Natural killer cell treated with Interleukin-12 subunit alpha and Interleukin-12 subunit beta and Interleukin-15 and Interleukin-18, amount 100 ng/mL, for 72 hours (primary cell): ENCODE results near the gene KLRD1. TPM values are rescaled to one million over a fixed set of nuclear protein-coding genes. Genes with fewer than 3 reads are reported as not detected.

Source experiments
- ATAC-seq, 2 donors: fragments of 150-1000 bp; cut with Tn5 transposase in 1 of 2; sonication (Bioruptor Pico), chemical (Tn5 transposase) in 1 of 2; 2 replicates each; pipeline ENCODE4 v1.10.0; 2021
- DNase-seq: peaks from one replicate; pipeline ENCODE4 v3.0.0; 2022; ENCODE audit warnings: low spot score
- H3K27ac Mint-ChIP-seq, 2 donors: 1 replicate in 1 of 2; 2 replicates in 1 of 2; pipeline ENCODE4 v1.8.0; 2022; ENCODE audit warnings: mixed read lengths in 2 of 2, mild to moderate bottlenecking in 1 of 2, moderate library complexity in 1 of 2
- H3K27me3 Mint-ChIP-seq, 2 donors: 1 replicate in 1 of 2; 2 replicates in 1 of 2; pipeline ENCODE4 v1.8.0; 2022; ENCODE audit warnings: mixed read lengths in 2 of 2
- H3K36me3 Mint-ChIP-seq: one replicate; pipeline ENCODE4 v1.8.0; 2022; ENCODE audit warnings: mixed read lengths
- H3K4me1 Mint-ChIP-seq, 2 donors: 1 replicate in 1 of 2; 2 replicates in 1 of 2; pipeline ENCODE4 v1.8.0; 2022; ENCODE audit warnings: low read depth in 2 of 2, mixed read lengths in 2 of 2, mild to moderate bottlenecking in 1 of 2
- H3K4me3 Mint-ChIP-seq: one replicate; pipeline ENCODE4 v1.8.0; 2022; ENCODE audit warnings: mixed read lengths
- H3K9me3 Mint-ChIP-seq: 2 replicates; pipeline ENCODE4 v1.8.0; 2022; ENCODE audit warnings: mixed read lengths
- total RNA-seq, 2 donors: library from RNA; stranded (reverse); gene quantifications; one replicate each; pipeline ENCODE4 v1.2.3, GENCODE V29; 2022

Gene KLRD1, protein sequence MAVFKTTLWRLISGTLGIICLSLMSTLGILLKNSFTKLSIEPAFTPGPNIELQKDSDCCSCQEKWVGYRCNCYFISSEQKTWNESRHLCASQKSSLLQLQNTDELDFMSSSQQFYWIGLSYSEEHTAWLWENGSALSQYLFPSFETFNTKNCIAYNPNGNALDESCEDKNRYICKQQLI
- 100 to 1,000 TPM in 1 of 2 donors, 10 to 100 TPM in 1; 58.2 to 197 TPM for total RNA-seq

GRCh38 chr12:10307630-10308029 lies at the start of gene KLRD1:
Gene KLRD1, plus strand, starts transcription at chr12:10307870. Its CDS starts 208 bp downstream, at chr12:10308078.
- peak within 1 kb of the TSS; percentile 97 for H3K27ac Mint-ChIP-seq
- peak within 1 kb of the TSS; percentile 91 for H3K4me3 Mint-ChIP-seq
- H3K4me1 Mint-ChIP-seq, result peaks cover 47 to 76% of the 10 kb centered on the region in 2 donors
- DNase-seq, result no peak
- peak; percentile 45 to 63 for ATAC-seq
- peaks cover 2% of the 10 kb centered on the region for H3K9me3 Mint-ChIP-seq
- H3K27me3 Mint-ChIP-seq, result no peaks in the 10 kb centered on the region
- H3K36me3 Mint-ChIP-seq, result peaks cover 34% of the 10 kb centered on the region

DNA sequence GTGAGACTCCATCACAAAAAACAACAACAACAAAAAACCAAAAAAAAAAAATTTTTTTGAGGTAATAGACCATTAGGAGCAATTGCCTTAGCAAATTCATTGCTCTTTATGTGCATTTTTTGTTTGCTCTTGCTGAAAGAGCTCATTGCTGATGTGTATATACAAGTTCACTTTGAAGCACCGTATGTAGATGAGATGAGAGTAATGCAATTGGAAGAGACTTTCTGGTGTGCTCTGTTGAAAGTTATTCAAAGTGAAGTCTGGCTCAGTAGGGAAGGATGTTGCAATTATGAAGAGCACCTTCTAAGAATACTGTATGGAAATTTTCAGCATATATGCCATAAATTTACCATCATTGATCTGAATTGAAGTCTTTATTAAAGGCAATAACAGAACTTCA lies 46.7 kb upstream of the KLRD1 start:
- no peak for ATAC-seq
- Mint-ChIP-seq H3K36me3 (peaks cover 21% of the 10 kb centered on the region), H3K4me1 (peaks cover 0 to 15% of the 10 kb centered on the region in 2 donors), H3K27me3 (no peaks in the 10 kb centered on the region), H3K27ac (peak overlapping the region in 1 of 2 donors; percentile 11), H3K9me3 (no peaks in the 10 kb centered on the region), H3K4me3 (no peak overlapping the region)
- no peak for DNase-seq

DNA sequence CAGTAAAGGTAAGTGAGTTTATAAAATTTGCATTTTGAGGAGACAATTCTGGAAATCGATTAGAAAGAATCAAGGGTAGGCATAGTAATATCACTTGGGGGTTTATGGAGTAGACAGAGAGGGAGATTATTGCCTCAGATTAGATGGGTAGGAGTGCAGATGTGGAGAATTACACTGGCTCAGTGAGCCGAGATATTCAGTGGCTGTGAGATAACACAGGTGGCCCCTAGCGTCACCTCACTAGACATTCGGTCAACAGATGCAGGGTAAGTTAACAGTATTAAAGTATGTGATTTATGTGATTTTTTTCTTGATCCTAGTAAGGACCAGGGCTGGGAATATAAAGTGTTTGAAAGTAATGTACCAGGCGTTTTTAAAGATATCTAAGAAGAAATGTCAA lies 39.6 kb upstream of the KLRD1 start:
- ATAC-seq (no peak), DNase-seq (no peak)
- peaks cover 0 to 6% of the 10 kb centered on the region in 2 donors for H3K4me1 Mint-ChIP-seq
- peak overlapping the region; percentile 59 for H3K4me3 Mint-ChIP-seq
- H3K9me3 Mint-ChIP-seq, result no peaks in the 10 kb centered on the region
- peaks cover 6% of the 10 kb centered on the region for H3K36me3 Mint-ChIP-seq
- H3K27me3 Mint-ChIP-seq, result no peaks in the 10 kb centered on the region
- peak overlapping the region in 1 of 2 donors; percentile 65 for H3K27ac Mint-ChIP-seq

- ATAC-seq, result no peak
- no peak for DNase-seq
- Mint-ChIP-seq H3K4me1 (peaks cover 5% of the 10 kb centered on the region in 2 donors), H3K9me3 (peaks cover 3% of the 10 kb centered on the region), H3K36me3 (peaks cover 11% of the 10 kb centered on the region), H3K27me3 (no peaks in the 10 kb centered on the region), H3K27ac (peak overlapping the region in 1 of 2 donors; percentile 43), H3K4me3 (peak overlapping the region; percentile 41)
Observed at GRCh38 chr12:10272467-10272866, 35.2 kb upstream of the KLRD1 start.

DNA sequence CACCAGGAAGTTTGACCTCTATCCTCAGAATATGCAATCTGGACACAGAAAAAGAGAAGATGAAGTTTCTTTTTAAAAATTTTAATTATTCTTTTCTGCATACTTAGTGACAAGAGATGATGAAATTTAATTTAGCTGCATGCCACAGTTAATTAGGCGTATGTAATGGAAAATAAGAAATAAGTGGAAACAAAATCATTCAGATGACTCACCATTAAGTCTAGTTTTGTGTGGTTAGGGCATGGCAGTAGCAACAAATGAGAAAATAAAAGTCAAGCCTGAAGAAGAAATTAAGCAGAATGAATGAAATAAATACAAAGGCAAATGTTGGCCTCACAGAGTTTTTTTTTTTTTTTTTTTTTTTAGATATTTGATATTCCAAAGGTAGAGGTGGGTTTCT lies 30.9 kb upstream of the KLRD1 start:
- no peak for ATAC-seq

DNA sequence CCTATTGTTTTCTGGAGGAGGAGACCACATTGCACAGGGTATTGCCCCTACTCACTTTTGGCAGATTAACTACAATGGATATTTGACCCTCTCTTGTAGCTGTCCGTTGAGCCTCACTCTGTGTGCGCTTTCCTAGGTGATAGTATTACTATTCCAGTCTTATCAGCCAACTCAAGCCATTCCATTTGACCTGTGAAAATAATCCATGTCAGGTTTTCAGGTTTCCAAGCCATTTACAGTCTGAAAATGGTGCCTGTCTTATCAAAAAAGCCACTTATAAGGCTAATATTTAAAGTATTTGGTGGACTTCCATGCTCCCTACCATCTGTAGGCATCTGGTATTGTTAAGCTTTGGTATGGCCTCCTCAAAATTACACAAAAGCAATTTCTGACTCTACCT lies 29.6 kb upstream of the KLRD1 start:
- H3K4me1 Mint-ChIP-seq, result peaks cover 37 to 47% of the 10 kb centered on the region in 2 donors
- no peaks in the 10 kb centered on the region for H3K27me3 Mint-ChIP-seq
- ATAC-seq, result no peak
- peak overlapping the region; percentile 70 to 77 for H3K27ac Mint-ChIP-seq
- peaks cover 12% of the 10 kb centered on the region for H3K36me3 Mint-ChIP-seq
- peaks cover 7% of the 10 kb centered on the region for H3K9me3 Mint-ChIP-seq
- DNase-seq, result no peak
- H3K4me3 Mint-ChIP-seq, result no peak overlapping the region

More for the DNA sequence above, 30.9 kb upstream of the KLRD1 start:
- DNase-seq, result no peak
- Mint-ChIP-seq H3K27me3 (no peaks in the 10 kb centered on the region), H3K36me3 (peaks cover 12% of the 10 kb centered on the region), H3K4me1 (peaks cover 30 to 39% of the 10 kb centered on the region in 2 donors), H3K27ac (peak overlapping the region; percentile 56 to 68), H3K9me3 (peaks cover 7% of the 10 kb centered on the region), H3K4me3 (peak overlapping the region; percentile 47)

DNA sequence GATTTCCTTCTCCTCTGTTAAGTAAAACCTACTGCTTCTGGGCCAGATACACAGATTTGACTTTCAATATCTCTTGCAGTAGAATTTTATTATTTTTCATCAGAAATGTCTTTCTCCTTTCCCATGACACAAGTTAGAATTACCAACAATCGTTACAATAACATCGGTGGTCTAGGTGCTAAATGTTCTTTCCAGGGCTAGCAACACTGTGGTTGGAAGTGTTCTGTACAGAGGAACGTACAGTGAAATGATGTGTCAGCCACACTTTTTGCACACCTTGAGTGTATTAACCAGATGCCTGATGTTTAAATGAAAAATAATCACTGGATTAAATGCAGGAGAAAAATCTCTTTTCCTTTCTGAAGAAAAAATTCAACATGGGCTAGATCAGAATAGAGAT lies 27.7 kb upstream of the KLRD1 start:
- no peaks in the 10 kb centered on the region for H3K27me3 Mint-ChIP-seq
- H3K27ac Mint-ChIP-seq, result peak overlapping the region; percentile 70 to 77
- H3K4me1 Mint-ChIP-seq, result peaks cover 41 to 51% of the 10 kb centered on the region in 2 donors
- ATAC-seq (peak; percentile 72 to 79), DNase-seq (peak; percentile 62)
- peak overlapping the region; percentile 89 for H3K4me3 Mint-ChIP-seq
- peaks cover 7% of the 10 kb centered on the region for H3K9me3 Mint-ChIP-seq
- peaks cover 11% of the 10 kb centered on the region for H3K36me3 Mint-ChIP-seq

DNA sequence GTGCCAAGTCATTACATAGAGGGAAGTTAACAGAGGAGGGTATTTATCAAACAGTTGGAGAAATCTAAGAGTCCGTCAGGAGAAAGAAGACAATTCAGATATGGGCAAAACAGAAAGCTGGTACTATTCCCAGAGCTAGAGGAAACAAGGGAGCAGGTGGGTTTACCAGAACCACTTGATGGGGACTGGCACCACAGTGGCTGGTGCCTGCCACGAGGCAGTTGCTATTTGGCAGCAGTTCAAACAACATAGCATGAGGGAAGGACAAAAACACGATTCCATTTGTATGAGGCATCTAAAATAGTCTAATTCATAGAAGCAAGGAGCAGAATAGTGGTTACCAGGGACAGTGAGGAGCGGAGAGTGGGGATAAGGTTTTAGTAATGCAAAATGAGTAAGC lies 24.6 kb upstream of the KLRD1 start:
- no peaks in the 10 kb centered on the region for H3K27me3 Mint-ChIP-seq
- peaks cover 6% of the 10 kb centered on the region for H3K36me3 Mint-ChIP-seq
- H3K4me1 Mint-ChIP-seq, result peaks cover 45 to 59% of the 10 kb centered on the region in 2 donors
- H3K4me3 Mint-ChIP-seq, result peak overlapping the region; percentile 59
- no peak for DNase-seq
- ATAC-seq, result no peak
- peak overlapping the region; percentile 19 to 57 for H3K27ac Mint-ChIP-seq
- H3K9me3 Mint-ChIP-seq, result peaks cover 8% of the 10 kb centered on the region

DNA sequence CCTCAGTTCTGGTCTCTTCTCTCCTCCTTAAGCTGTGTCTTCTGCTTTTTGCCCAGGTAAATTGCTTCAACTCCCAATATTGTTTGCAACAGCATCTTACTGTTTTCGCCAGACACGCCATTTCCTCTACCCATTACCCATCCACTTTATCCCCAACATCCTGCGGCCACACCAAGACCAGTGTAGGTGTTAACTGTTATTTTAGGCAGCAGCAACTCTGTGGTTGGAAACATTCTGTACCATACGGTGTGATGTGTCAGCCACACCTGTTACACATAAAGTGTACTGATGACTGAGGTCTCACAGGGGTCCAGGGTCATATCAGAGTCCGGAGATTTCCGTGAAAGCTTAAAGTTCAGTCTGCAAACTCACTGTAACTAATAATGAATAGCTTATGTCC lies 21.8 kb upstream of the KLRD1 start:
- Mint-ChIP-seq H3K27ac (peak overlapping the region; percentile 74 to 80), H3K27me3 (no peaks in the 10 kb centered on the region), H3K4me3 (peak overlapping the region; percentile 77), H3K9me3 (peaks cover 6% of the 10 kb centered on the region), H3K36me3 (peaks cover 3% of the 10 kb centered on the region), H3K4me1 (peaks cover 37 to 55% of the 10 kb centered on the region in 2 donors)
- ATAC-seq (peak; percentile 89 to 91), DNase-seq (peak; percentile 74)

DNA sequence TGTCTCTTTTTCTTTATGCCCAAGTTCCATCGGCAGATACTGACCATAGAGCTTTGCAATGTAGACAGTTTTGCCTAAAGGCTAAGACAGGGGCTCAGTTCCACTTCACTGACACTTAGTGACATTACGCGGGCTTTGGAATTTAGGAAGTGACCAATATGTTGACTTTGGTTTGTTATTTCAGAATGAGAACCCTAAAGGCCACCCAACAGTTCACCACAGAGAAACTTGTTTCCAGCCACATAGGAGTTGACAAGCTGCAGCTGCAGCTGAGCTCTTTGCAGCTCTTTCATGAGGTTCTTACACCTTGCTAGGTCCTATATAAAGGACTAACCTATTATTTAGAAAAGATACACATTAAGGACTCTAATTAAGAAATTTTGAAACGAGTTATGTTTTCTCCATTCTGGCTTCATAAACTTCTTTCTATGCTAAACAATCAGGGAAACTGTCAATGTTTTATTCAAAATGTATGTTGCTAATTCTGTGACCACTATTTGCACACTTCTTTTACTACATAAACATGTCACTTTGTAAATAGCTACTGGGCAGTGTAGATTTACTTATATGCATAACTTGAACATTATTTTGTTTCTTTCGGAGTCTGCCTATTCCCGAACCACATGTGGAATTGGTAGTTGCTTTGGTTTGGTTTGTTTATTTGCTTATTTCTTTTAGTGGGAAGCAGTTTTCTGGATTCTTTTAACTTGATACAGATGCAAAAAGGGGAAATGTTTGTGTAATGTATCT lies 18.5 kb upstream of the KLRD1 start:
- Mint-ChIP-seq H3K27ac (peak overlapping the region; percentile 91 to 93), H3K4me1 (peaks cover 50 to 66% of the 10 kb centered on the region in 2 donors), H3K36me3 (no peaks in the 10 kb centered on the region), H3K27me3 (no peaks in the 10 kb centered on the region), H3K4me3 (peak overlapping the region; percentile 81), H3K9me3 (peaks cover 4% of the 10 kb centered on the region)
- peak; percentile 2 to 75 for ATAC-seq
- DNase-seq, result no peak

- Mint-ChIP-seq H3K27me3 (no peaks in the 10 kb centered on the region), H3K36me3 (no peaks in the 10 kb centered on the region), H3K4me1 (peaks cover 43 to 65% of the 10 kb centered on the region in 2 donors), H3K27ac (peak overlapping the region; percentile 91 to 93), H3K9me3 (no peaks in the 10 kb centered on the region), H3K4me3 (peak overlapping the region; percentile 81)
- DNase-seq, result no peak
- ATAC-seq, result peak in 1 of 2 donors; percentile 59
Observed at GRCh38 chr12:10291030-10291429, 16.6 kb upstream of the KLRD1 start.

GRCh38 chr12:10293151-10293550 lies 14.5 kb upstream of the KLRD1 start:
- DNase-seq, result no peak
- Mint-ChIP-seq H3K4me1 (peaks cover 57 to 78% of the 10 kb centered on the region in 2 donors), H3K27ac (peak overlapping the region; percentile 91 to 93), H3K36me3 (no peaks in the 10 kb centered on the region), H3K27me3 (no peaks in the 10 kb centered on the region), H3K9me3 (no peaks in the 10 kb centered on the region), H3K4me3 (peak overlapping the region; percentile 81)
- peak; percentile 68 to 90 for ATAC-seq

DNA sequence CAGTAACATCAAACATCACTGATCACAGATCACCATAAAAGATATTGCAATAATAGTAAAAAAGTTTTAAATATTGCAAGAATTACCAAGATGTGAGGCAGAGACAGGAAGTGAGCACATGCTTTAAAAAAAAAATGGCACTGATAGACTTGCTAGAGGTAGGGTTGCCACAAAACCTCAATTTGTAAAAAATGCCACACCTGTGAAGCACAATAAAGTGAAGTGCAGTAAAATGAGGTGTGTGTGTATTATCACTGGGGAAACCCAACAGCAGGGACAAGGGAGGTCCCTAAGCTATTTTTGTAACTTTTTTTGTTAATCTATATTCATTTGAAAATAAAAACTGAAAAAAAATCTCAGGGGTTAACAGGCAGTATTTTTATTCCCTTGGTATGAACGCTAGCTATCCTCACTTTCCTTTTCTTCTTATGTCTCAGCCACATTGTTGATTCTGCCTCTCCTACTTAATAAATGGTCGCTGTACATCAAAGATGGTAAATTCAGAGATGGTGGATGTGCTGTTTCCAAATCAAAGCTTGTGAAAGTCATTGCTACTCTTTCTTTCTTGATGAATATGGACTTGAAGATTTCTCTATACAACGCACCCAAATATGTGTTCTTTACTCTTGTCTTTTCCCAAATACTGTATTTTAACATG lies 14.0 kb upstream of the KLRD1 start:
- no peaks in the 10 kb centered on the region for H3K36me3 Mint-ChIP-seq
- ATAC-seq (peak; percentile 65 to 82), DNase-seq (no peak)
- H3K4me1 Mint-ChIP-seq, result peaks cover 56 to 76% of the 10 kb centered on the region in 2 donors
- H3K27ac Mint-ChIP-seq, result peak overlapping the region; percentile 91 to 93
- H3K27me3 Mint-ChIP-seq, result no peaks in the 10 kb centered on the region
- H3K4me3 Mint-ChIP-seq, result peak overlapping the region; percentile 81
- no peaks in the 10 kb centered on the region for H3K9me3 Mint-ChIP-seq
